RKO (cell line): ENCODE data around the gene WDR4.
"Not testable (repeated sequence)": the region's sequence is repeated elsewhere in the genome, so short reads cannot be mapped to it uniquely, and the experiment has no call there.

ENCODE experiments used
- DNase-seq: peaks from one replicate; pipeline ENCODE4 v3.0.0-alpha.2; 2016; ENCODE audit warnings: low spot score

WDR4 gene

GRCh38 chr21:42815217-42815616 lies 64.1 kb downstream of the WDR4 start:
- DNase-seq, result peak; percentile 30

- DNase-seq, result not testable (repeated sequence)
These were observed 66.7 kb downstream of the WDR4 start for GRCh38 chr21:42812528-42813241.

- no peak for DNase-seq
These were observed 67.4 kb downstream of the WDR4 start for GRCh38 chr21:42811960-42812359.

- DNase-seq, result no peak
These were observed 69.5 kb downstream of the WDR4 start for GRCh38 chr21:42809577-42810475.

- DNase-seq, result no peak
These were observed 70.2 kb downstream of the WDR4 start for GRCh38 chr21:42809171-42809570.

GRCh38 chr21:42807938-42808613 lies 71.3 kb downstream of the WDR4 start:
- no peak for DNase-seq

- DNase-seq, result not testable (repeated sequence)
These were observed 71.9 kb downstream of the WDR4 start for GRCh38 chr21:42807293-42807895.

GRCh38 chr21:42806509-42807140 lies 72.7 kb downstream of the WDR4 start:
- no peak for DNase-seq

GRCh38 chr21:42801616-42802015 lies 77.7 kb downstream of the WDR4 start:
- DNase-seq, result not testable (repeated sequence)

GRCh38 chr21:42799948-42800347 lies 79.4 kb downstream of the WDR4 start:
- no peak for DNase-seq

GRCh38 chr21:42799516-42799915 lies 79.8 kb downstream of the WDR4 start:
- peak; percentile 37 for DNase-seq
